H1 (cell line): Measurements from ENCODE around the gene PLXNA4. TPM values are rescaled to one million over a fixed set of nuclear protein-coding genes. Genes with fewer than 3 reads are reported as not detected.

ENCODE experiments used
- EP300 ChIP-seq, 2 experiments: IDR thresholded peaks; 1 replicate in 1 of 2; 2 replicates in 1 of 2; pipeline ENCODE4 v1.6.1; 2011 to 2012; ENCODE audit warnings: low read depth in 2 of 2, low read length in 2 of 2, mild to moderate bottlenecking in 2 of 2, borderline replicate concordance in 1 of 2, inconsistent platforms in 1 of 2, moderate library complexity in 1 of 2
- JUN ChIP-seq: IDR thresholded peaks from 2 replicates; pipeline ENCODE4 v1.6.1; 2011; ENCODE audit warnings: low read depth, mild to moderate bottlenecking, improper control_type of control experiment, low read length
- JUND ChIP-seq: IDR thresholded peaks from 2 replicates; pipeline ENCODE4 v1.6.1; 2011; ENCODE audit warnings: mild to moderate bottlenecking, improper control_type of control experiment, low read length
- POLR2AphosphoS5 ChIP-seq: IDR thresholded peaks from 2 replicates; pipeline ENCODE4 v1.6.1; 2011; ENCODE audit warnings: low read depth, low read length
- polyA plus RNA-seq, 7 experiments: library from polyadenylated mRNA; depleted of rRNA in 3 of 7; stranded (reverse) in 5 of 7; unstranded in 2 of 7; fragments of >200 nt in 5 of 7; fragments of 200-250 nt in 2 of 7; gene quantifications; 1 replicate in 5 of 7; 2 replicates in 1 of 7; 4 replicates in 1 of 7; pipeline versions ENCODE4 v1.2.1 to v1.2.3, GENCODE V29; 2011 to 2013; ENCODE audit warnings: missing spikeins in 2 of 7, mixed read lengths in 2 of 7
- total RNA-seq: library from RNA; stranded (reverse); fragmentation: NEBNext Ultra II Directional; extraction: Animal tissue kit (Norgen Biotek cat#: 25700); gene quantifications from 2 replicates; pipeline ENCODE4 v1.2.1, GENCODE V29; 2021

The PLXNA4 gene
- total and polyA plus RNA-seq, 2 of the 8 experiments (the other 6 are each of a cell fraction or from before 2014, with no cell fraction given) = 0.76 to 0.79 TPM

DNA sequence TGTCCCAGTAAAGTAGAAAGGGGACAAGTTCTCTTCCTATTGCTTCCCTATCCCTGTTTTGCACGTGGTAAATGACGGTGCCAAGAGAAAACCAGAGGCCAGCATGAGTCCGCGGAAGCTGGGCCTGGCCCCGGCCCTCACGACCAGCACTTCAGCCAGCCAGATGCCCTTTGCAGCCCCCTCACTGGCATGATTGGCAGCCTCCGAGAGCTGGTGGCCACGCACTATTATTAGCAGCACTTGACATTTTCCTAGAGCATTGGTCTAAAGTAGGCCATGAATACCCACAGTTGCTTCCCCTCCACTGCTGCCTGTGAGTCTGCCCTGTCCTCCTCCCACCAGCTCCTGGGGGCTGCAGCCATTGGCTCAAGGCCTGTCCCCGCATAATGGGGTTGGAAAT, 369.1 kb downstream of the PLXNA4 start (continued):
- TF ChIP-seq EP300 (IDR thresholded peaks at IDR 0.05; ENCODE audit: borderline replicate concordance in 1 of 2, low read depth in 2 of 2, low read length in 2 of 2) = no peak
- no peak for TF ChIP-seq JUN
- no peak for TF ChIP-seq JUND
- no peak for TF ChIP-seq POLR2AphosphoS5
